Measurements from ENCODE around the gene NANOS2. TPM values are rescaled to one million over a fixed set of nuclear protein-coding genes. Genes with fewer than 3 reads are reported as not detected.

Gene NANOS2
- total and polyA plus RNA-seq, 2 of the 13 experiments (the other 11 are each of a cell fraction or from before 2014, with no cell fraction given), result not detected

- Histone ChIP-seq H4K20me1 (ENCODE audit: insufficient read depth, low read length) (0 out of 2 replicates have a peak, but pooled peaks cover 14% of the 10 kb centered on the region), H2AFZ (ENCODE audit: low read length) (no peak overlapping the region), H3K9me3 (ENCODE audit: low read length) (no peaks in the 10 kb centered on the region), H3K4me3 (replicated peaks in 1 of 3; ENCODE audit: insufficient read depth in 1 of 3, low read depth in 2 of 3, low read length in 3 of 3) (peak overlapping the region; percentile 90 to 97 (median 92)), H3K79me2 (ENCODE audit: insufficient read depth, low read length) (peaks cover 60% of the 10 kb centered on the region), H3K36me3 (replicated peaks in 1 of 2; ENCODE audit: control insufficient read depth in 1 of 2, insufficient read depth in 2 of 2, low read length in 2 of 2) (no peaks in the 10 kb centered on the region; a peak in 1 of 5 replicates), H3K27me3 (ENCODE audit: control insufficient read depth in 1 of 2, insufficient read depth in 2 of 2, low read length in 2 of 2) (no peaks in the 10 kb centered on the region; a peak in 1 of 5 replicates), H3K4me1 (ENCODE audit: insufficient read depth, low read length) (peaks cover 57% of the 10 kb centered on the region), H3K9ac (ENCODE audit: insufficient read depth, low read depth, low read length) (peak overlapping the region; percentile 80; the same call in 1 of the 2 replicates), H3K4me2 (ENCODE audit: low read depth, low read length) (peak overlapping the region; percentile 79), H3K27ac (ENCODE audit: extremely low read length, insufficient read depth, low read length) (peak overlapping the region; percentile 49)
- in situ Hi-C loops (cut with HindIII; ENCODE audit: extremely low pct_ligation_motif_present, low pct_unique_long_range_greater_than_20kb), result no loop called here
- FAIRE-seq (no peak), ATAC-seq (no peak), DNase-seq (ENCODE audit: low spot score) (no peak)
- ChIA-PET CTCF (ENCODE audit: low intra/inter-chr PET ratio, low total read pairs) (interaction anchor here (5.8 kb wide), 1 partner anchor 17 kb away, joined by 263 read pairs; the partner anchor contains the start of gene IRF2BP1), POLR2A (interaction anchor here (0.9 to 13.2 kb wide), 3 partner anchors 10 to 29 kb away, joined by 3 to 388 read pairs (median 4); partner anchors contain the start of gene IRF2BP1)
- intact Hi-C loops (cut with micrococcal nuclease; ENCODE audit: unreplicated experiment), result no loop called here
- no TSS peak for BruUV-seq (replicated peaks)
- WGBS (ENCODE audit: low lambda C conversion rate), result 75% methylated on average over 7 of the region's 11 CpGs
- TF ChIP-seq IRF1 (CRISPR knock-in tag; IDR thresholded peaks at IDR 0.05; ENCODE audit: low read depth) (0 out of 2 replicates have a peak, but pooled peaks have one; percentile 16), LCORL (IDR thresholded peaks at IDR 0.05) (no peak), LCORL (CRISPR knock-in tag; IDR thresholded peaks at IDR 0.05) (0 out of 2 replicates have a peak, but pooled peaks have one; percentile 27), ZFX (CRISPR knock-in tag; IDR thresholded peaks at IDR 0.05; ENCODE audit: low read depth) (0 out of 2 replicates have a peak, but pooled peaks have one; percentile 10), PHF20 (CRISPR knock-in tag; IDR thresholded peaks at IDR 0.05) (no peak), AGO2 (optimal IDR thresholded peaks at IDR 0.05; ENCODE audit: low read depth, low read length) (peak; percentile 64), KDM6A (CRISPR knock-in tag; IDR thresholded peaks at IDR 0.05; ENCODE audit: low read depth) (no peak), MEF2D (CRISPR knock-in tag; IDR thresholded peaks at IDR 0.05) (no peak), POLR2G (IDR thresholded peaks at IDR 0.05; ENCODE audit: low read depth, low read length) (peak; percentile 56), RCOR2 (CRISPR knock-in tag; IDR thresholded peaks at IDR 0.05) (no peak), PRDM15 (CRISPR knock-in tag; IDR thresholded peaks at IDR 0.05) (no peak), ZNF678 (CRISPR knock-in tag; IDR thresholded peaks at IDR 0.05) (no peak), IRF9 (CRISPR knock-in tag; IDR thresholded peaks at IDR 0.05; ENCODE audit: borderline replicate concordance) (no peak)
- TF ChIP-seq, protein P1, sequence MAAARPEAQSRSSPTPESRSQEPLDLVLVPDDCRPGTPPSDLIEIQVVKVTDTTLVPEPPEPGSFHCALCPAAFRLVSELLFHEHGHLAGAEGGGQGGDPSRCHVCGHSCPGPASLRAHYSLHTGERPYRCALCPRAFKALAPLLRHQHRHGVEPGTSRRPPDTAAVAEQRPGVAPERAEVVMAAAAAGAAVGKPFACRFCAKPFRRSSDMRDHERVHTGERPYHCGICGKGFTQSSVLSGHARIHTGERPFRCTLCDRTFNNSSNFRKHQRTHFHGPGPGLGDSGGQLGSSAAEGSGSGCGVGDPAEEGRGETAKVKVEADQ (CRISPR knock-in tag; IDR thresholded peaks at IDR 0.05; ENCODE audit: borderline replicate concordance), result no peak
- TF ChIP-seq, protein P2, sequence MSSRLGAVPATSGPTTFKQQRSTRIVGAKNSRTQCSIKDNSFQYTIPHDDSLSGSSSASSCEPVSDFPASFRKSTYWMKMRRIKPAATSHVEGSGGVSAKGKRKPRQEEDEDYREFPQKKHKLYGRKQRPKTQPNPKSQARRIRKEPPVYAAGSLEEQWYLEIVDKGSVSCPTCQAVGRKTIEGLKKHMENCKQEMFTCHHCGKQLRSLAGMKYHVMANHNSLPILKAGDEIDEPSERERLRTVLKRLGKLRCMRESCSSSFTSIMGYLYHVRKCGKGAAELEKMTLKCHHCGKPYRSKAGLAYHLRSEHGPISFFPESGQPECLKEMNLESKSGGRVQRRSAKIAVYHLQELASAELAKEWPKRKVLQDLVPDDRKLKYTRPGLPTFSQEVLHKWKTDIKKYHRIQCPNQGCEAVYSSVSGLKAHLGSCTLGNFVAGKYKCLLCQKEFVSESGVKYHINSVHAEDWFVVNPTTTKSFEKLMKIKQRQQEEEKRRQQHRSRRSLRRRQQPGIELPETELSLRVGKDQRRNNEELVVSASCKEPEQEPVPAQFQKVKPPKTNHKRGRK (CRISPR knock-in tag; IDR thresholded peaks at IDR 0.05), result no peak
Measured at GRCh38 chr19:45866400-45867176, 48.0 kb downstream of the NANOS2 start.

All from HepG2 (cell line).